HG02642 (cell line): ENCODE measurements around the gene ATG3.
A peak's percentile ranks its signal among the peaks of the same experiment; 100 is the strongest.
"Not testable (repeated sequence)": the region's sequence is repeated elsewhere in the genome, so short reads cannot be mapped to it uniquely, and the experiment has no call there.

Source experiments
- ATAC-seq: cut with Tn5 transposase; IDR thresholded peaks from one replicate; pipeline ENCODE4 v1.9.1; 2021; ENCODE audit warnings: mild to moderate bottlenecking; ENCODE audit not compliant: unreplicated experiment, poor library complexity

Gene ATG3

DNA sequence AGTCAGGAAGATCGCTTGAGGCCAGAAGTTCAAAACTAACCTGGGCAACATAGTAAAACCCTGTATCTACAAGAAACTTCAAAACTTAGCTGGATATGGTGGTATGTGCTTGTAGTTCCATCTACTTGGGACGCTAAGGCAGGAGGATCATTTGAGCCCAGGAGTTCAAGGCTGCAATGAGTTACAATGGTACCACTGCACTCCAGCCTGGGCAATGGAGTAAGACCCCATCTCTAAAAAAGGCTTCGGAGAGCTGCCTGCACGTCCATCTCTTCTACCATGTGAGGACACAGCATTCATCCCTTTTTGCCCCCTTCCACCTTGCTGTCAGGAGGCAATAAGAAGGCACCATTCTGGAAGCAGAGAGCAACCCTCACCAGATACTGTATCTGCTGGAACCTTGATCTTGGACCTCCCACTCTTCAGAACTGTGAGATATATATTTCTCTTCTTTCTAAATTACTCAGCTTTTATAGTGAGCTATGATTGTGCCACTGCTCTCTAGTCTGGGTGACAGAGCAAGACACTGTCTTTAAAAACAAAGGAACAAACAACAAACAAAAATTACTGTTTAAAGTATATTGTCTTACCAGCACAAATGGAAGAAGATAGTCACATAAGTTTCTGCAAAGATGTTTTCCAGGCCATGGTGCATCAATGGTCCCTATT lies 58.3 kb downstream of the ATG3 start:
- ATAC-seq: no peak

DNA sequence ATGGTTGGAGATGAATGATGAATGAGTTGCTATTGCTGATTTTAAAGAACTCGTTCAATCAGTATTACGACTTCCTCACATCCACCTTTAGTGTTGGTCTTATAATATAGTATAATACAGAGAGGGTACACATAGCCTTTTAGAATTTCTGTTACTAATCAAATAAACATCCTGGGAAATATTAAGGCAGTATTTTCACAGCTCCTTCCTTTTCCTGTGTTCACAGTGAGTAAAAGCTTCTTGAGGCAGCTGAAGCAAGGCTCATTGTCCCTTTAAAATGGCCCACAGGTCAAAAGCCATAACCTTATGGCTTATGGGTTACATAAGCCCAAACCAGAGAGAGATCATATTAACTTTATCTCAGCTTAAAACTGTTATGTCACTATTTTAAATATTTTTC lies 61.1 kb downstream of the ATG3 start:
- no peak for ATAC-seq

DNA sequence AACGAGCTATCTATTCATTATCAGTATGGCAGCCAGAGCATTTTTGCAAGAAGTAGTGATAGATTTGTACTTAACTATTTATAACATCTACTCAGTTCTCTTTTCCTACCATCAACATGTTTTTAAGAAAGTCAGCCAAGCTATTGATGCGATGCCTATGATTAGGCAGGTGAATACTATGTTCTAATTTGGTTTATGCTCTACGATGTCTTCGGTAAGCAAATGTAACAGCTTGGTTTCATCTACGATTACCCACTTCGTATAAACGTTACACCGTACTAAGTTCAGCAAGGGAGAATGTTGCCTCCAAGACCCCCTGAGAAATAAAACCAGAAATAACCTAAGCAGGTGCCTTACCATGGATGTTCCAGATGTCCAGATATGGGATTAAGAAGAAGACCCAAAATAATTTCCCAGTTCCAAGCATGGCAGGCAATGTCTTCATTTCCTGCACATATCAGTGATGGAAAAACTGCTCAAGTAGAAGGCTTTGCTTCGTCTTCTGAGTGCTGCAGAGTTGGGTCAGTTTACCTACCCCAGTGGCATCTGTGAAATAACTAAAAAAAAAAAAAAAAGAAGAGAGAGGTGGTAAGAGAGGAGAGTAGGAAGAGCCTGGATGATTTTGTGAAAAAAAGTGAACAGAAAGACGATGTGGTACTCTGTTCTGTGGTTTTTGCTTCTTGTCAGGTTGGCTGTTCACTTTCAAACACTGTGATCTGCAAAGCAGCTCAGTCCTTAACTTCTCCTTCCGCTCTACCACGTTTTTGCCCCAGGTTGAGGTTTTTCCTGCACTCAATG lies 62.6 kb downstream of the ATG3 start, which contains the start of gene BTLA:
Gene BTLA, minus strand, starts transcription at position 559 of the 798 bp plus-strand sequence. Its CDS starts 114 bp downstream, at position 445.
- ATAC-seq: peak; percentile 56

DNA sequence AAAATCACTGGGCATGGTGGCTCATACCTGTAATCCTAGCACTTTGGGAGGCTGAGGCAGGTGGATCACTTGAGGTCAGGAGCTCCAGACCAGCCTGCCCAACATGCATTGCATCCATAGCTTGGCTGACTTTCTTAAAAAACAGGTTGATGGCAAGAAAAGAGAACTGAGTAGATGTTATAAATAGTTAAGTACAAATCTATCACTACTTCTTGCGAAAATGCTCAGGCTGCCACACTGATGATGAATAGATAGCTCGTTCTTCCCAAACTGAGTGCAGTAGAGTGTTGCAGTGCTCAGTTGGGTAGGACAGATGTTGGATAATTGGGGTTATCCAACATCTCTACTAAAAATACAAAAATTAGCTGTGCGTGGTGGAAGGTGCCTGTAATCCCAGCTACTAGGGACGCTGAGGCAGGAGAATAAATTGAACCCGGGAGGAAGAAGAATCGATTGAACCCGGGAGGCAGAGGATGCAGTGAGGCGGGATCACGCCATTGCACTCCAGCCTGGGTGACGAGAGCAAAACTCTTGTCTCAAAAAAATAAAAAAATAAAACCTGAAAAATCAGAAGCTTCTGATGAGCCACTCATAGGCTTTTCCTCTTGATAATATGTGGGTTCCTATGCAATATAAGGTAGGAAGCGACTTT lies 63.7 kb downstream of the ATG3 start:
- no peak for ATAC-seq

DNA sequence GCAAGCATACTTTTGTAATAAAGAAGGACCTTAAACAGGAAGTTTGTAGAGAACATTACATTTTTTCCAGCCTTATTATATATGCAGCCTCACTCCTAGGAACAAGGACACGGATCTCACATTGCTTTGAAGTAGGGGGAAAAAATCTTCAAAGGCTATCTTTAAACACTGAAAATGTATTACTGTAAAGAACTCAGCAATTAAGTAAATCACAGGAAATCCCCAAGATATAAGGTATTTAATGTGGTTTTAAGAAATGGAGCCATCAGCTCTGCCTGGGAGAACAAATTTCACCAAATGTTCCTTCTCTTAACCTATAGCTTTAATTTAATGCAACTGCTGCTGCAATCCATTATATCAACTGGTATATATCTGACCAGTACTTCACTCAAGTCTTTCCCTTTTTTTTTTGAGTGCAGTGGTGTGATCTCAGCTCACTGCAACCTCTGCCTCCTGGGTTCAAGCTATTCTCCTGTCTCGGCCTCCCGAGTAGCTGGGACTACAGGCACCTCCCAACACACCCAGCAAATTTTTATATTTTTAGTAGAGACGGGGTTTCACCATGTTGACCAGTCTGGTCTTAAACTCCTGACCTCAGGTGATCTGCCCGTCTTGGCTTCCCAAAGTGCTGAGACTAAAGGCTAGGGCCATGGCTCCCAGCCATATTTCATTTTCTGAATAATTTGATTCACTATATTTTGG lies 65.2 kb downstream of the ATG3 start:
- ATAC-seq: no peak

DNA sequence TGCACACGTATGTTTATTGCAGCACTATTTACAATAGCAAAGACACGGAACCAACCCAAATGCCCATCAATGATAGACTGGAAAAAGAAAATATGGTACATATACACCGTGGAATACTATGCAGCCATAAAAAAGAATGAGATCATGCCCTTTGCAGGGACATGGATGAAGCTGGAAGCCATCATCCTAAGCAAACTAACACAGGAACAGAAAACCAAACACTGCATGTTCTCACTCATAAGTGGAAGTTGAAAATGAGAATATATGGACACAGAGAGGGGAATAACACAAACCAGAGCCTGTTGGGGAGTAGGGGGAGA lies 67.4 kb downstream of the ATG3 start:
- not testable (repeated sequence) for ATAC-seq

DNA sequence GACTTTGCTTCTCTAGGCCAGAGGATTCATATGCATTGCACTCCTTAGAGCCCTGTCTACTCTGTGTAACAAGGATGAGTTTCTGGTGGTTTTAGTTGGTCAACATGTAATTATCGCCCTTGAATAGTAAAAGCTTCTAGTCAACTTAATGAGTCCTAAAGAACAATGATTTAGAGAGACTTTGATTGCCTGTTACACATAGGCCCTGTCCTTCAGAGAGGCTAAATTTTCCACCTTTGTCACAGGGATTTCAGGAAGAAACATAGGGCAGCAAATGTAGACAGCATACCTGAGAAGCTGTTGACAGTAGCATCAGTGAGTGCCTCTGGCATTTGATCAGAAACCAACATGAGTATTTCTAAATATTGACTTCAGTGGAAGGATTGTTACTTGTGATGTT lies 69.6 kb downstream of the ATG3 start:
- ATAC-seq: no peak

DNA sequence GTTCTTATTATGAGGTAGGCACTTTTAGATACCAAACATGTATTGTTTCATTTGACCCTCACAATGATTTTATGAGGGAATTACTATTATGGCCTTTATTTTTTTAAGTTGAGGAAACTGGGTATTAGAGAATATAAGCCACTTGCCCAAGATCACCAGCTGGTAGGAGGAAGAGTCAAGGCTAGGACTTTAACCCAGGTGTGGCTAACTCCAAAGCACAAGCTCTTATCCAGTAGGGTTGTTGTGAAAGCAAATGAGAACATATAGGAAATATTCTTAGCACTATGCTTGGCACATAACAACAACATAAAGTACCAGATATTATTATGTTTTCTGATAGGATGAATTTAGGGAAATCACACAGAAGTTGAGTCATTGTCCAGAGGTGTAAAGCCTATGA lies 70.4 kb downstream of the ATG3 start:
- no peak for ATAC-seq

DNA sequence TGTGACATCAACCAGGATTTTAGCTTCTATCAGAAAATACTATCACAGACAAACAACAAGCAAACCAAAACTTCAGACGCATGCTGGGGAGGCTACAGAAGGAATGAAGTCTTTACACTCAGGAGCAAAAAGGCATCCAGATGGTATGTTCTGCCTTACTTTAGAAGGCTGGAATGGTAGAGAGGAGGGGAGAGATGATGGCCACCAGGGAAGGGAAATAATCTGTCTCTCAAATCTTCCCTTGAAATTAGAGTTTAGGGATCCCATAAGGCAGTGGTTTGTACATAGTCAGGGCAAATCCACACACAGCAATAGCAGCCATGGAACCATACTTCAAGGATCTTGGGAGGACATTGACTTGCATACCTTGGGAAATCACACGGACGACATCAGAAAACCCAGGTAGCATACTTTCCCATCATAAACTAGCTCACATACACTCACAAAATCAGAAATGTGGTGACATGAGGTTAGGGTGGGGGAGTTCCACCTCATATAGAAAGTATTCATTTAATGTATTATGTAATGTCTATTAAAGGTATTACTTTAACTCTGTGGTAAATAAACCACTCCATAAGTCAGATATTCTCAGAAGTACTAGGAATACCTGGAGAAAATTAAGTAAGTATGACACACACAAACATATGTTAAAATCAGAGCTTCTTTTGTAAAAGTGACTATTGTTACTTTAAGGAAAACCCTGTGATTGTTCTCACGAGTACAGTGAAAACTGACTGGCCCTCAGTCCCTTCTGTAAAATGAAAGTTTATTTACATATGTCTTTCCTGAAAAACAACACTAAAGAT lies 71.9 kb downstream of the ATG3 start:
- peak; percentile 55 for ATAC-seq

DNA sequence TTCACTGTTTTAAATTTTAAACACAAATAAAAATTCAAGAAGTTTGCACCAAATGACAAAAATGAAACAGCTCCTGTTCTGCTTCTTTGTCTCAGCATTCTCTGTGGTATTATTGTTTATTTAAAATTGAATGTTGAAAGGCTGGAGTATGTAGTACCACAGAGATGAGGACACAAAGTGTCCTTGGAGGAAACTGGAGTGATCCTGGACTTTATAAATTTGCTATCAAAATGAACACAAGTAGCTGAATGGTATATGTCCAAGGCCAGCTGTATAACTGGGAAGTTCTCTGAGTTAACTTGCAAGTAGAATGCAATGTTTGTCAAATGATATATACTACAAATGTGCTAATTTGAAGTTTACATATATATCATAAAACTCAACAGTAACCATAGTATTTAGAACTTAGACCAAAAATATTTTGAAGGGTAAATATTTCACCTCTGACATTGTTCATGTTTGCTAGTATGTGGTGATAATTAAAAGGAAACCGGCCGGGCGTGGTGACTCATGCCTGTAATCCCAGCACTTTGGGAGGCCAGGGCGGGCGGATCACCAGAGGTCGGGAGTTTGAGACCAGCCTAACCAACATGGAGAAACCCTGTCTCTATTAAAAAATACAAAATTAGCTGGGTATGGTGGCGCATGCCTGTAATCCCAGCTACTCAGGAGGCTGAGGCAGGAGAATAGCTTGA lies 74.8 kb downstream of the ATG3 start:
- no peak for ATAC-seq

DNA sequence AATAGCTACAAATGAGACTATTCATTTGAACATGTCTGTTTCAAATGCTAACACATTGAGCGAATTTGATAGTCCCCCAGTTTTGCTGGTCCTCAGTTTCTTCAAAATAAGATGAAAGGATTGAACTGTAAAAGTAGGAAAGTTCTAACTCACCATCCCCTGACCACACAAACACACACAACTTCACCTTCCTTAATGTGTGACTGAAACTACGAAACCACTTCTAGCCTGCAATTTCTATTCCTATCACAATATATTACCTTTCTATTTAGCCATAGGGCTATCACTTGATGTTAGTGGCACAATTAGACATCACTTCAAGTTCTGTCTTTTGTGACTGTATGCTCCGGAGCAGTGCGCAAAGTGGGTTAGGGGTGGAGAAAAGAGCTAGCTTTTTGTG lies 77.4 kb downstream of the ATG3 start:
- no peak for ATAC-seq

DNA sequence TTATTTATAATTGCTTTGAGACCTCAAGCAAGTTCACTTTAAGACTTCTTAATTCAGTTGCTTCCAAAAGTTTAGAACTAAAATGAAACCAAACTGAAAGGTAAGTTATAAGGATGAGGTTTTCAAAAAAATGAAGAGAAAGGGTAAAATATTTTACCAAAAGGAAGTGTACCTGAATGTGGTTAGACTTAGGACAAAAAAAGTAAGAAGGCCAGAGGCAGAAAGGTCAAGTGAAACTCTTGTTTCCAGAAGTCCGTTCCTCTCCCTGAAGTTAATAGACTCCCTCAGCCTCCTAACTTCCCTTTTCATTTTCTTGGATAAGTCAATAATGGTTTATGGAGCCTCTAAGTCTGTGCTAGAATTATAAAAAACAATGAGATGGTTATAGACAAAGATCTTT lies 79.1 kb downstream of the ATG3 start:
- ATAC-seq: no peak
